GM11168 (cell line): Measurements from ENCODE around the gene GABPA.
"Not testable (repeated sequence)": the region's sequence is repeated elsewhere in the genome, so short reads cannot be mapped to it uniquely, and the experiment has no call there.

Source experiments
- in situ Hi-C: fragments of 300-500 bp; cut with MboI; formaldehyde crosslinking; loops from one replicate; pipeline ENCODE4 v1.12.0; 2022; ENCODE audit warnings: low sequenced_read_pairs; ENCODE audit not compliant: unreplicated experiment

GABPA gene

DNA sequence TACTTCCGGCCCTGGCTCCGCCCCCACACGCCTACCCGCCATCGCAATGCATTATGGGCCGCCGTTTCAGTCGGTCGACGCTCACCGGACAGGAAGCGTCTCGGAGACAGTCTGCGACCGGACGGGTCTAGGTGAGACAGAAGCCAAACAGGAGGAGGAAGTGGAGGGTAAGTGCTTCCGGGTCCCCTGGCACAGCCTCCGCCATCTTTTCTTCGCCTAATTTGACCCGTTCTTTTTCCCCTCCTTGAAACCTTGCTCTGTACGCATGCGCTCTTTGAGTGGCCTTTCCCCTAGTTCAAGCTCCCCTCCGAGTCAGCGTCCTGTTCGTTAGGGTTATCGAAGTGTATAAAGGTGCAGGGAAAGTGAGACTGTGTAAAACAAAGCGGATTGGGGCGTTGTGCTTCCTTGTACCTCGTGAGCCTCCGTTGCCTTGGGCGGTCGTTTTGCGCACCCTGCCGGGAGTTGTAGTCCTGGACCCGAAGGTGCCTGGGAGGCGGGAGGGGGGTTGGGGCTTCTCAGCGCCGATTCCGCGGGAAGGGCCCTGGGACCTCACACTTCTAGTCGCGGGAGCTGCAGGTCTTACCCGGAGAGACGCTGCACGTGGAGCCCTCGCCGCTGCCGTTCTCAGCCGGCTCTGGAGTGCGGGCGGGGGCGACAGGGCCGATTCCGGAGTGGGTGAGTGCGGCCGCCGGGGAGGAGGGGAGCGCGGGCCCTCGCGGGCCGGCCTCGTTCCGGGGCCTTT is at the start of gene GABPA, which contains the start of gene ATP5PF:
Gene GABPA (plus strand): TSS at position 69 of the 742 bp plus-strand sequence. CDS start 6,627 bp downstream, outside the sequence.
Gene ATP5PF (minus strand): TSS at position 1 of the 742 bp plus-strand sequence. CDS start 5,110 bp downstream, outside the sequence.
- in situ Hi-C loops, result loop anchor here (25.0 kb wide), 1 partner anchor 323 kb away; no protein-coding TSS in a partner anchor

DNA sequence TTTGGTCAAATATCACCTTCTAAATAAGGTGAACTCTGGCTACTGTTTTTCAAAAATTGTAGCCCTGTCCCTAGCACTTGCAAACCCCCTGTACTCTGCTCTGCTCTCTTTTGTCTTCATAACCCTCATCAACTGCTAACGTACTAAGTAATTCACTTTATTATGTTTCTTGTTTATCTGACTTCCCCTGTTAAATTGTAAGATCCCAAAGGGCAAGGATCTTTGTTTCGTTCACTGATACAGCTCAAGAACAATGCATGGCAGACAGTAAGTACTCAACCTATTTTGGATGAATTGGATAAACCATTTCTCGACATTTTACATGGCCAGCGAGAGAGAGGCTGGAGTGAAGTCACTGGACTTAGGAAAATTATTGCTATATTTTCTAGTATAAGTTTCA is 47.0 kb upstream of the GABPA start:
- in situ Hi-C loops, result no loop called here

- in situ Hi-C loops, result no loop called here
These were observed 46.3 kb upstream of the GABPA start for GRCh38 chr21:25688275-25689155.

- in situ Hi-C loops, result no loop called here
These were observed 45.5 kb upstream of the GABPA start for GRCh38 chr21:25689226-25689625.

- in situ Hi-C loops, result no loop called here
These were observed 42.8 kb upstream of the GABPA start for GRCh38 chr21:25691976-25692375.

DNA sequence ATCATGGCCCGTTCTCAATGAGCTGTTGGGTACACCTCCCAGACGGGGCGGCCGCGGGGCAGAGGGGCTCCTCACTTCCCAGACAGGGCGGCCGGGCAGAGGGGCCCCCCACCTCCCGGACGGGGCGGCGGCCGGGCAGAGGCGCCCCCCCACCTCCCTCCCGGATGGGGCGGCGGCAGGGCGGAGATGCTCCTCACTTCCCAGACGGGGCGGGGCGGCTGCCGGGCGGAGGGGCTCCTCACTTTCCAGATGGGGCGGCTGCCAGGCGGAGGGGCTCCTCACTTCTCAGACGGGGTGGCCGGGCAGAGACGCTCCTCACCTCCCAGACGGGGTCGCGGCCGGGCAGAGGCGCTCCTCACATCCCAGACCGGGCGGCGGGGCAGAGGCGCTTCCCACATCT is 39.3 kb upstream of the GABPA start:
- in situ Hi-C loops, result not testable (repeated sequence)

DNA sequence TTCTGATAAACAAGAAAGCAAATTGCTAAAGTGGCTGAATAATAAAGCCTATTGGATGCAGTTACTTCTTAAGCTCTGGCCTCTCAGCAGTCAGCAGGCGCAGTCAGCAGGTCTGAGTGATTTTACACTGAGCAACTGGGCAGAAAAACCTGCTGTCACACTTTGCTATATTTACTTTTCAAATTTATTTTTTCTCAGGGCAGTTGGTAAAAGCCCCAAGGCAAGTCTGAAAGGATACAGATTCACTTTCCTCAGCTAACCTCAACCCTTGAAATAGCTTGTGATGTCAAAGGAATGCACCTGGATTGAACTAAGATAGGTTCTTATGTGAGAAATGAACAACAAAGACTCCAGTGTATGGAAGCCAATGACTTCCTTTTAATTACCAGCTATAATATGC is 34.0 kb upstream of the GABPA start:
- in situ Hi-C loops, result no loop called here

DNA sequence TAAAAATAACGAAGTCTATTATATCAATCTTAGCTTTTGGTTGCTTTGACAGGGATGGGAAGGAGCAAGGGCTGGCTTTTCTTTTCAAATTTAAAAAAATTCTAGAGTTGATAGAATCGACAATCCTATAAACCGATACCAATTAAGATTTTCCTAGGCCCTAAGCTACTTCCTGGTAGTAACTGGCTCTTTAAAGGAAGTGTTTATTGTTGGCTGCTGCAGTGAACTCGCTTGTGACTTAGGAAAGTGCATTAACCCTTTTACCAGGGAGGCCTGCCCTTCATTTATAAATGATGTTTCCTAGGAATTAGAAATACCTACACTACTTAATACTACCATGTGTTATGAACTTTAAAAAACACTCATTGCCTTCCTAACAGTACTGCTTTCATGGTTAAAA is 33.2 kb upstream of the GABPA start:
- in situ Hi-C loops, result no loop called here

DNA sequence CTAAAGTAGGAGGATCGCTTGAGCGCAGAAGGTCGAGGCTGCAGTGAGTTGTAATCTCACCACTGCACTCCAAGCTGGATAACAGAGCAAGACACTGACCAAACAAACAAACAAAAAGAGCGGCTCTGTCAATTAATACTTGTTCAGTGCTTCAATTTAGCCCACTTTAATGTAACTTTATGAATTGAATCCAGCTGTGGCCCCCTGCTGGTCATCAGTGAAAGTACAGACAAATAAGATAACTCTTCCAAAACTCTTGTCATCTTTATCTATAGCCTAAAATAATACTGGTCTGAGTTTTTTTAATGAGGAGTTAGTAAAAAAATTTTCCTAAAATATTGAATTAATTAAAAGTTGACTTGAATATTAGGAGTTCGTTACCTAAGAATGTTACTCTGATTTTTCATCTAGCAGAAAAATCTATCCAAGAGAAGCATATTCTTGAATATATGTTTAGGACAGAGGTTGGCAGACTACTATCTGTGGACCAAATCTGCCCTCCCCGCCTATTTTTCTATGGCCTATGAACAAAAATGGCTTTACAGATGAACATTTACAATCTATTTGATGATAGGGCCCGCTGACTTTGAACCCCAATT is 26.2 kb upstream of the GABPA start:
- in situ Hi-C loops, result loop anchor here (5.0 kb wide), 1 partner anchor 96 kb away; no protein-coding TSS in a partner anchor

- in situ Hi-C loops, result loop anchor here (5.0 kb wide), 1 partner anchor 97 kb away; no protein-coding TSS in a partner anchor
These were observed 25.0 kb upstream of the GABPA start for GRCh38 chr21:25709684-25710265.

DNA sequence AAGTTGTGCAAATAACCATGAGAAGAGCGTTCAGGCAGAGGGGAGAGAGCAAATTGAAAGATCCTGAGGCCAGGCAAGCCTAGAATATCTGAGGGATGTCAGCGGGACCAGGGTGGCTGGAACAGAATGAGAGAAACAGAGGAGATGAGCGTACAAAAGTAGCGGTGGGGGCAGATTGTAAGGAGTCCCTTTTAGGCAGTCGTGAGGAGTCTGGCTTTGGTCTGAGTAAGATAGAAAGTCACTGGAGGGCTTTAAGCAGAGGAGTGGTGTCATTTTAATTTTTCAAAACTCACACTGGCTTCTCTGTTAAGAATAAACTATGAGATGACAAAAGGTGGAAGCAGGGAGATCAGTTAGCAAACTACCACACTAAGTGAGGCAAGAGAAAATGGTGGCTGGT is 24.2 kb upstream of the GABPA start:
- in situ Hi-C loops, result no loop called here

- in situ Hi-C loops, result not testable (repeated sequence)
These were observed 20.7 kb upstream of the GABPA start for GRCh38 chr21:25714066-25714465.

- in situ Hi-C loops, result no loop called here
These were observed 17.2 kb upstream of the GABPA start for GRCh38 chr21:25717491-25718147.

GRCh38 chr21:25721987-25722386 is 12.8 kb upstream of the GABPA start:
- in situ Hi-C loops, result no loop called here

DNA sequence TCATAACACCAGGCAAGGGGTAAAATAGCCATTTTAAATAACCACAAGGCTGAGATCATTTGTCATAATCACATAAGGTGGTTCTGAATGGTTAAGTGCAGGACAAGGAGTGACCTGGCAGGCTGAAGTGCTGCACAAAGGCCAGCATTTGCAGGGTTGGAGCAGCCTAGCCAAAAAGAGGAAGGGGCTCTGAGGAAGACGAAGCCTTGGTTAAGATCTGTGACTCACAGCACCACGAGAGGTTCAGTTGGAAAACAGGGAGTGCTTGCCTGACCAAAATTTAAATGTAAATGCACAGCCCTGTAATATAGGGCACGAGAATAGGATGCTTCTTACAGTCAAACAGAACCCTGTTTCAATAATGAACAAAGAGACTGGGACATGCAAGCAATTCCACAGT is 12.1 kb upstream of the GABPA start:
- in situ Hi-C loops, result no loop called here

- in situ Hi-C loops, result loop anchor here (25.0 kb wide), 1 partner anchor 320 kb away; no protein-coding TSS in a partner anchor
These were observed 2.5 kb upstream of the GABPA start for GRCh38 chr21:25732091-25732760.

DNA sequence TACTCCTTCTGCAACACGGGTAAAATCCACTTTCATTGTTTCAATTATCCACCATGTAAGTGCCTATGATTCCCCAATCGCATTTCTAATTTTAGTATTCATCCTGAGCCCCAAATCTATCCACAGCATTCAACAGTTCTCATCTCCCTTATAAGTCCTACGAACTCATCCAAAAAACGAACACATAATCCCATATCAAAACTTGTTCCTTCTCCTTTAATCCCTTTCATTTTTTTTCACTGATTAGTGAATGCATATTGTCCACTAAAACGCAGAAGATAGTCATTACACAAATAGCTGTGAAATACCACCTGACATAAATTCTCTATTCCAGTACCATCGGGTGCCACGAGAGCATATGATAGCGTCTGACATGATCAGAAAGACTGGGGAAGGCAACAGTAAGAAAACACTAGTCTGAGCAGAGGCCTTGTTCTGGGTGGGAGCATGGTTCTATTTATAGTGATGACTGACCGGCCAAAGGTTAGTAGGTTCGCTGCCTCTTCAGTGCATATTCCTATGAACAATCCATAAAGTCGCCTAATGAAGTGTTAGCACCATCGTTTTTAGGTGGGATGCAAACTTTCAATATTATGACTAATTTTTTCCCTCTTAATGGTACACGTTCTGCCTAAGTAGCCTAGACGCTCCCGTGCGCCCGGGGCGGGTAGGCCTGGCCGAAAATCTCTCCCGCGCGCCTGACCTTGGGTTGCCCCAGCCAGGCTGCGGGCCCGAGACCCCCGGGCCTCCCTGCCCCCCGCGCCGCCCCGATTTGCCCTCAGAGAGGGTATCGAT is 716 bp upstream of the GABPA start:
- in situ Hi-C loops, result loop anchor here (25.0 kb wide), 1 partner anchor 322 kb away; no protein-coding TSS in a partner anchor

DNA sequence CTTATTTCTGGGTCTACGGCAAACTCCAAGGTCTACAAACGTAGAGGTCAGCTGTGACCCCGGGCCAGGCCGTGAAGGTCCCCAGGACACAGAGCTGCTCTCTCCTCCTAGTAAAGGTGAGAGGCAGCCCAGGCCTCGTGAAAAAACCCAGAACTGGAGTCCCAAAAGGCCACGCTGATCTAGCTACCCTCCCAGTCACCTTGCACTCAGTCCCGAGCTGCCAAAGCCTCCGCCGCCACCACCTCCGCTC is 193 bp upstream of the GABPA start:
- in situ Hi-C loops, result loop anchor here (25.0 kb wide), 1 partner anchor 322 kb away; no protein-coding TSS in a partner anchor
